Measurements from ENCODE around the gene TCF12.

TCF12 gene

GRCh38 chr15:57183041-57183440 lies 264.6 kb downstream of the TCF12 start:
- H3K36me3 ChIP-seq (ENCODE audit: insufficient read depth, insufficient read length, low read length), result no peaks in the 10 kb centered on the region
- TF ChIP-seq SUZ12 (IDR thresholded peaks at IDR 0.05; ENCODE audit: extremely low read depth, insufficient read depth, insufficient read length) (no peak), ZNF274 (IDR thresholded peaks at IDR 0.05; ENCODE audit: low read depth, low read length) (no peak), YY1 (IDR thresholded peaks at IDR 0.05; ENCODE audit: insufficient read depth, insufficient read length) (no peak)
- H3K4me3 ChIP-seq (ENCODE audit: insufficient read length, low read depth), result no peak overlapping the region
- peaks cover 4% of the 10 kb centered on the region for H3K9me3 ChIP-seq (ENCODE audit: insufficient read depth, low read length)
- H3K4me1 ChIP-seq (ENCODE audit: insufficient read depth, insufficient read length), result no peaks in the 10 kb centered on the region
- DNase-seq (ENCODE audit: low read depth, low spot score), result no peak
- no peaks in the 10 kb centered on the region for H3K27me3 ChIP-seq (ENCODE audit: insufficient read depth, insufficient read length)
- H3K9ac ChIP-seq (ENCODE audit: insufficient read length, low read depth), result no peak overlapping the region

- H3K9me3 ChIP-seq (ENCODE audit: insufficient read depth, low read length), result peaks cover 4% of the 10 kb centered on the region
- DNase-seq (ENCODE audit: low read depth, low spot score), result no peak
- no peak overlapping the region for H3K9ac ChIP-seq (ENCODE audit: insufficient read length, low read depth)
- H3K4me3 ChIP-seq (ENCODE audit: insufficient read length, low read depth), result no peak overlapping the region
- no peaks in the 10 kb centered on the region for H3K27me3 ChIP-seq (ENCODE audit: insufficient read depth, insufficient read length)
- no peaks in the 10 kb centered on the region for H3K4me1 ChIP-seq (ENCODE audit: insufficient read depth, insufficient read length)
- TF ChIP-seq YY1 (IDR thresholded peaks at IDR 0.05; ENCODE audit: insufficient read depth, insufficient read length), result no peak
- no peak for TF ChIP-seq ZNF274 (IDR thresholded peaks at IDR 0.05; ENCODE audit: low read depth, low read length)
- no peak for TF ChIP-seq SUZ12 (IDR thresholded peaks at IDR 0.05; ENCODE audit: extremely low read depth, insufficient read depth, insufficient read length)
- no peaks in the 10 kb centered on the region for H3K36me3 ChIP-seq (ENCODE audit: insufficient read depth, insufficient read length, low read length)
These were observed 265.3 kb downstream of the TCF12 start for GRCh38 chr15:57183614-57184344.

- no peak overlapping the region for H3K4me3 ChIP-seq (ENCODE audit: insufficient read length, low read depth)
- no peaks in the 10 kb centered on the region for H3K36me3 ChIP-seq (ENCODE audit: insufficient read depth, insufficient read length, low read length)
- no peak for TF ChIP-seq ZNF274 (IDR thresholded peaks at IDR 0.05; ENCODE audit: low read depth, low read length)
- no peak for TF ChIP-seq YY1 (IDR thresholded peaks at IDR 0.05; ENCODE audit: insufficient read depth, insufficient read length)
- no peak for TF ChIP-seq SUZ12 (IDR thresholded peaks at IDR 0.05; ENCODE audit: extremely low read depth, insufficient read depth, insufficient read length)
- no peak for DNase-seq (ENCODE audit: low read depth, low spot score)
- H3K9ac ChIP-seq (ENCODE audit: insufficient read length, low read depth), result no peak overlapping the region
- no peaks in the 10 kb centered on the region for H3K4me1 ChIP-seq (ENCODE audit: insufficient read depth, insufficient read length)
- H3K9me3 ChIP-seq (ENCODE audit: insufficient read depth, low read length), result peaks cover 4% of the 10 kb centered on the region
- H3K27me3 ChIP-seq (ENCODE audit: insufficient read depth, insufficient read length), result no peaks in the 10 kb centered on the region
These were observed 266.1 kb downstream of the TCF12 start for GRCh38 chr15:57184502-57184901.

DNA sequence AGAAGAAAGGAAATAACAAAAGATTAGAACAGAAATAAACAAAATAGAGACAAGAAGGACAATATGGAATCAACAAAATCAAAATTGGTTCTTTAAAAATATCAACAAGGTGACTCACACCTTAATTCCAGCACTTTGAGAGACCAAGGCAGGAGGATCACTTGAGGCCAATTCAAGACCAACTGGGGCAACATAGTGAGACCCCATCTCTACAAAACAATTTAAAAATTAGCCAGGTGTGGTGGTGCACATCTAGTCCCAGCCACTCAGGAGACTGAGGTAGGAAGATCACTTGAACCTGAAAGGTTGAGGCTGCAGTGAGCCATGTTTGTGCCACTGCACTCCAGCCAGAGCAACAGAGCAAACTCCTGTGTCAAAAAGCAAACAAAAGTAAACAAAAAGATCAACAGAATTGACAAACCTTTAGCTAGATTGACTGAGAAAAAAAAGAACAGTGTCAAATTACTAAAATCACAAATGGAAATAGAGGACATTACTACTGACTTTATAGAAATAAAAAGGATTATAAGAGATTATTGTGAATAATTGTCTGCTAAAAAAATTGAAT lies 267.1 kb downstream of the TCF12 start:
- TF ChIP-seq ZNF274 (IDR thresholded peaks at IDR 0.05; ENCODE audit: low read depth, low read length) (no peak), SUZ12 (IDR thresholded peaks at IDR 0.05; ENCODE audit: extremely low read depth, insufficient read depth, insufficient read length) (no peak), YY1 (IDR thresholded peaks at IDR 0.05; ENCODE audit: insufficient read depth, insufficient read length) (no peak)
- Histone ChIP-seq H3K4me3 (ENCODE audit: insufficient read length, low read depth) (no peak overlapping the region), H3K27me3 (ENCODE audit: insufficient read depth, insufficient read length) (no peaks in the 10 kb centered on the region), H3K9ac (ENCODE audit: insufficient read length, low read depth) (no peak overlapping the region), H3K4me1 (ENCODE audit: insufficient read depth, insufficient read length) (no peaks in the 10 kb centered on the region), H3K36me3 (ENCODE audit: insufficient read depth, insufficient read length, low read length) (no peaks in the 10 kb centered on the region), H3K9me3 (ENCODE audit: insufficient read depth, low read length) (peaks cover 4% of the 10 kb centered on the region)
- no peak for DNase-seq (ENCODE audit: low read depth, low spot score)

DNA sequence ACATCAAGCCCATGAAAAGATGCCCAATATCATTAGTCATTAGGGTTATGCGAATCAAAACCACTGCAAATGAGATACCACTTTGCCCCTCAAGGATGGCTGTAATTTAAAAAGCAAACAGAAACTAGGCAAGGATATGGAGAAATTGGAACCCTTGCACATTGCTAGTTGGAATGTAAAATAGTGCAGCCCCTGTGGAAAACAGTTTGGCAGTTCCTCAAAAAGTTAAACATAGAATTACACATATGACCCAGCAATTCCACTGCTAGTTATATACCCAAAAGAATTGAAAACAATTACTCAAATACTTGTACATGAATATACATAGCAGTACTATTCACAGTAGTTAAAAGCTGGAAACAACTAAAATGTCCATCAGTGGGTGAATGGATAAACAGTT lies 271.0 kb downstream of the TCF12 start:
- H3K9ac ChIP-seq (ENCODE audit: insufficient read length, low read depth), result no peak overlapping the region
- H3K36me3 ChIP-seq (ENCODE audit: insufficient read depth, insufficient read length, low read length), result peaks cover 10% of the 10 kb centered on the region
- no peaks in the 10 kb centered on the region for H3K27me3 ChIP-seq (ENCODE audit: insufficient read depth, insufficient read length)
- no peak for DNase-seq (ENCODE audit: low read depth, low spot score)
- H3K9me3 ChIP-seq (ENCODE audit: insufficient read depth, low read length), result peaks cover 4% of the 10 kb centered on the region
- H3K4me3 ChIP-seq (ENCODE audit: insufficient read length, low read depth), result no peak overlapping the region
- TF ChIP-seq YY1 (IDR thresholded peaks at IDR 0.05; ENCODE audit: insufficient read depth, insufficient read length) (no peak), ZNF274 (IDR thresholded peaks at IDR 0.05; ENCODE audit: low read depth, low read length) (no peak), SUZ12 (IDR thresholded peaks at IDR 0.05; ENCODE audit: extremely low read depth, insufficient read depth, insufficient read length) (no peak)
- no peaks in the 10 kb centered on the region for H3K4me1 ChIP-seq (ENCODE audit: insufficient read depth, insufficient read length)

DNA sequence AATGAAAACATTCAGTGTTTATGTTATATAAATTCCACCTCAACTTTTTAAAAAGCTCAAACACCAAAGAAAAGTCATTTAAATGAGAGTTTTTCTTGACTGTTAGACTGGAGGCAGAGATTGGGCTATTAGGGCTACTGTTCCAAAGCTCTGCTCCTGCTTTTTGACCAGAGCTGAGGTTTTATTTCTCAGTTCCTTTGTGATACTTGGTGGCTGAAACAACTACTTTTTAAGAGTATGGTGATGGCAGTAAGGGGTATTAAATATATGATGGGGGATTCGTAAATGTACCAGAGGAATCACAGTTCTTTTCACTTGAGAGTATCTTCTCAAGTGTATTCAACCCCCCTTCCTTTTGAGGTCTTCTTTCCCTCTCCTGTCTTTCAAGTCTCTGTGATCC lies 271.8 kb downstream of the TCF12 start:
- DNase-seq (ENCODE audit: low read depth, low spot score), result no peak
- TF ChIP-seq YY1 (IDR thresholded peaks at IDR 0.05; ENCODE audit: insufficient read depth, insufficient read length) (no peak), ZNF274 (IDR thresholded peaks at IDR 0.05; ENCODE audit: low read depth, low read length) (no peak), SUZ12 (IDR thresholded peaks at IDR 0.05; ENCODE audit: extremely low read depth, insufficient read depth, insufficient read length) (no peak)
- Histone ChIP-seq H3K9me3 (ENCODE audit: insufficient read depth, low read length) (peaks cover 4% of the 10 kb centered on the region), H3K4me1 (ENCODE audit: insufficient read depth, insufficient read length) (no peaks in the 10 kb centered on the region), H3K36me3 (ENCODE audit: insufficient read depth, insufficient read length, low read length) (peaks cover 10% of the 10 kb centered on the region), H3K4me3 (ENCODE audit: insufficient read length, low read depth) (no peak overlapping the region), H3K27me3 (ENCODE audit: insufficient read depth, insufficient read length) (no peaks in the 10 kb centered on the region), H3K9ac (ENCODE audit: insufficient read length, low read depth) (no peak overlapping the region)

DNA sequence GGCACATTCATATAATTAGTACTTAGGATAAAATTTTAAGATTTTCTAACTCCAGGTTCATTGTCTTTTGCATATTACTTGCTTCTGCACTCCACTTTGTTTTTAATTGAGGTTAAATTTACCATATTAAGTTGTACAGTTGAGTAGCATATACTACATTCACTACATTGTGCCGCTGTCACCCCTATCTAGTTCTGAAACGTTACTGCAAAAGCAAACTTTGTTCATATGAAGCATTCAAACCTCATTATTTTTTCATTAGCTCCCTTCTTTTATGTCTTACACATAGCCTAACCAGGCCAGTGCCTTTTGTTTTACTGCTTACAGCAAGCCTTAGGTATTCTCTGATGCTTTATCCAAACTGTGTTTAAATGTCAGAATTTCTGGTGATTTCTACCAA lies 274.7 kb downstream of the TCF12 start:
- Histone ChIP-seq H3K9ac (ENCODE audit: insufficient read length, low read depth) (no peak overlapping the region), H3K9me3 (ENCODE audit: insufficient read depth, low read length) (no peaks in the 10 kb centered on the region), H3K4me1 (ENCODE audit: insufficient read depth, insufficient read length) (no peaks in the 10 kb centered on the region), H3K27me3 (ENCODE audit: insufficient read depth, insufficient read length) (no peaks in the 10 kb centered on the region), H3K36me3 (ENCODE audit: insufficient read depth, insufficient read length, low read length) (peaks cover 10% of the 10 kb centered on the region), H3K4me3 (ENCODE audit: insufficient read length, low read depth) (no peak overlapping the region)
- TF ChIP-seq ZNF274 (IDR thresholded peaks at IDR 0.05; ENCODE audit: low read depth, low read length) (no peak), YY1 (IDR thresholded peaks at IDR 0.05; ENCODE audit: insufficient read depth, insufficient read length) (no peak), SUZ12 (IDR thresholded peaks at IDR 0.05; ENCODE audit: extremely low read depth, insufficient read depth, insufficient read length) (no peak)
- no peak for DNase-seq (ENCODE audit: low read depth, low spot score)
